Stimulated activated naive CD8-positive, alpha-beta T cell treated with anti-CD3 and anti-CD28 coated beads, Interleukin-15, Interleukin-2, amounts not matched to agents 100 U/mL and 50 U/mL, for 24 hours (primary cell): Measurements from ENCODE around the gene RGS11.

Source experiments
- ATAC-seq: fragments of 150-1000 bp; cut with Tn5 transposase; one replicate; pipeline ENCODE4 v1.10.0; 2021
- DNase-seq: peaks from one replicate; pipeline ENCODE4 v3.0.0; 2021

Gene RGS11

GRCh38 chr16:275786-276232 lies at the start of gene RGS11:
Gene RGS11 (minus strand): TSS chr16:275944. CDS start chr16:275911, 33 bp downstream.
- DNase-seq (no peak), ATAC-seq (no peak)

DNA sequence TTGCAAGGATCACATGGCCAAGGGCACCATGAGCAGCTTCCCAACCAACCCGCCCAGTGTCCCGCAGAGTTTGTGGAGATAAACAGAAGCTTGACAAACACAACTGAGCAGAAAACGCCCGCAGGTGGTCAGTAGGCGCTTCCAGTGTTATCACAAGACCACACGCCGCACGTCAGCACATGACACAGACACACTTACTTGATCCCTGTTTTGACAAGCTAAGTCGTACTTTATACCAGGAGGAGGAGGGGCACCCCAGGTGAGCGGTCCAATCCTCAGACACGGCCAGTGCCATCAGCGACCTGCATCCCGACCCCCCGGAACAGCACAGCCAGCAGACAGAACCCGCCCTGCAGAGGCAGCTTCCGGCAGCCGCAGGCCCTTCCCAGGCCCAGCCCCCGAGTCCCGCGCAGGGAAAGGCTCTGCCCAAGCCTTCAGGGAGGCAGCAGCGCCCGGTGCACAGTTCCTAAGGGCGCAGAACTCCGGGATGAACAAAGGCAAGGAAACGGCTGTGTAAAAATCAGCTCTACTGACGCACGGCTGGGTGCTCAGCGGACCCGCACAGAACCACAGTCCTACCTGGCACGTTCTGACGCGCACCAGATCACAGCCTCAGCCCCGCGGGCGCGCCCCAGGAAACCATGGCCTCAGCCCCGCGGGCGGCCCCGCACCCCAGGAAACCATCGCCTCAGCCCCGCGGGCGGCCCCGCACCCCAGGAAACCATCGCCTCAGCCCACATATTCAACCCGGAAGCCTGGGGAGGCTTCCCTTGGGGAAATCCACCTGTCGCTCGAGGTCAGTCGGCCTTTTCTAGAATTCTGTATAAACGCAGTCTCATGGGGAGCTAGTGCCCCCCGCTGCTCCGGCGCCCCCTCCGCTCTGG lies 48.9 kb upstream of the RGS11 start:
- DNase-seq, result peak; percentile 64
- ATAC-seq, result peak; percentile 30

DNA sequence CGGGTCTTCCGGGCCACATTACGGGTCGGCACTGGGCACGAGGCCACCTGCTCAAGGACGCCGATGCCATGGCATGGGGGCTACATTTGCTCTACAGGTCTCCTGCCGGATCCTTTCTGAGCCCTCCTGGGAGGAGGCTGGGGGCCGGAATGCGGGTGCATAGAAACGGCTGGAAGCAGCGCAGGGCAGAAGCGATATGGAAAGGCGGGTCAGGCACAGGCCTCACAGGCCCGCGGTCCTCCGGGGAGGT lies 48.4 kb upstream of the RGS11 start:
- DNase-seq (no peak), ATAC-seq (no peak)

DNA sequence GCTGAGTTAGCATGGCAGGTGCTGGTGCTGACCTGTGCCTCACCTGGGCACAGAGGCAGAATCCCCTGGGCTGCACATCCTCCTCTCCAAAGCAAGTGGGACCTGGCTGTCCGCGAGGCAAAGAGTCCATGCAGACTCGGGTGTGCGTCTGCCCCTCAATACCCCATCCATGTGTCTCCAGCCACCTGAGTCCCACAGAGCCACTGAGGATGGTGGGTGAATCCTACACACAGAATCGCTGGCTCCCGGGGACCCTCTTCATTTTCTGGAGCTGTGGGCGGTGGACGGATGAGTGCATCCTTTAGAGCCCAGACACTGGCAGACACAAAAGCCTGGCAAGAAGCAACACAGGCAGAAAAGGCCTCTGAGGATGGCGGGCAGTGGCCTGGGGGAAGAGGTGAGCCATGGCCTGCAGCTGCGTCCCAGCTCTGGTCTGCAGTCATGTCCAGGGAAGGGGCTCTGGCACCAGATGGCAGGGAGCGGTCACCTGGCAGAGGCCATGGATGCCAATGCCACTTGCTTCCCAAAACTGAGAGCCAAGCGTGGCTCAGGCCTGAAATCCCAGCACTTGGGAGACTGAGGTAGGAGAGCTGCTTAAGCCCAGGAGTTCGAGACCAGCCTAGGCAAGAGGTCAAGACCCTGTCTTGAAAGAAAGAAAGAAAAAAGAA lies 46.9 kb upstream of the RGS11 start:
- DNase-seq, result no peak
- ATAC-seq, result no peak

DNA sequence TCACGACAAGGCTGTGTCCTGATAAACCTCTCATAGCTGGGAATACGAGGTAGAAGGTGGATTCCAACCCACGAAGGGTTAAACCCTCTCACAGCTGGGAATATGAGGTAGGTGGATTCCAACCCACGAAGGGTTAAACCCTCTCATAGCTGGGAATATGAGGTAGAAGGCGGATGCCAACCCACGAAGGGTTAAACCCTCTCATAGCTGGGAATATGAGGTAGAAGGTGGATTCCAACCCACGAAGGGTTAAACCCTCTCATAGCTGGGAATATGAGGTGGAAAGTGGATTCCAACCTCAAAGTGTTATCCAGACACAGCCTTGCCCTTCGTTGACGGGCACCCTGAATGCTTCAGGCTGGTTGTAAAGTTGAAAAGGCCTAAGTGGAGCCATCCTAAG lies 45.8 kb upstream of the RGS11 start:
- ATAC-seq (no peak), DNase-seq (no peak)

DNA sequence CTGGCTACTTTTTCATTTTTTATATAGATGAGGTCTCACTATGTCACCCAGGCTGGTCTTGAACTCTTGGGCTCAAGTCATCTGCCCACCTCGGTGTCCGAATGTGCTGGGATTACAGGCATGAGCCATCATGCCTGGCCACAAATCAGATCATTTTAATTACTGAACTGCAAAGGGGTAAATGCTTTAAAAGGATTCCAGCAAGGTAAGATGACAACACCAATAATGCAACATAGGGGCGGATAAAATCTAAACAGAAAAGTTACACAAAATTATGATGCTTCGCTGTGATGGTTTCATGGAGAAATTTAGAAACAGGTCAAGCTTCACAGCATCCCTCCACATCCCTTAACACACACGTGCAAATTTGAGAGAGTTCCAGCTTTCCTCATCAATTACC lies 44.5 kb upstream of the RGS11 start:
- no peak for DNase-seq
- ATAC-seq, result no peak

DNA sequence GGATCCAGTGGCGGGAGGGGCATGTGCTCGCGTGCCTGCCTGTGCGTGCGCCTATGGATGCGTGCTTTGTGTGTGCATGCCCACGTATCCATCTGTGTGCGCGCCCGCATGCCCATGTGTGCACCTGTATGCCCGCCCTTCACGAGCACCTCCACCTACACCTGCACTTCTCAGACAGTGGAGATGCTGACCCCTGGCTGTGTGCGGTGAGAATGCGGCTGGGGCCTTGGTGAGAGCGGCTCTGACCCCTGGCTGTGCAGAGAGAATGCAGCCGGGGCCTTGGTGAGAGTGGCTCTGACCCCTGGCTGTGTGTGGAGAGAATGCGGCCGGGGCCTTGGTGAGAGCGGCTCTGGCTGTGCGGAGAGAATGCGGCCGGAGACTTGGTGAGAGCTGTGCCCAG lies 42.9 kb upstream of the RGS11 start:
- ATAC-seq, result no peak
- peak; percentile 16 for DNase-seq

- ATAC-seq (no peak), DNase-seq (no peak)
These were observed 41.8 kb upstream of the RGS11 start for GRCh38 chr16:317583-317982.

DNA sequence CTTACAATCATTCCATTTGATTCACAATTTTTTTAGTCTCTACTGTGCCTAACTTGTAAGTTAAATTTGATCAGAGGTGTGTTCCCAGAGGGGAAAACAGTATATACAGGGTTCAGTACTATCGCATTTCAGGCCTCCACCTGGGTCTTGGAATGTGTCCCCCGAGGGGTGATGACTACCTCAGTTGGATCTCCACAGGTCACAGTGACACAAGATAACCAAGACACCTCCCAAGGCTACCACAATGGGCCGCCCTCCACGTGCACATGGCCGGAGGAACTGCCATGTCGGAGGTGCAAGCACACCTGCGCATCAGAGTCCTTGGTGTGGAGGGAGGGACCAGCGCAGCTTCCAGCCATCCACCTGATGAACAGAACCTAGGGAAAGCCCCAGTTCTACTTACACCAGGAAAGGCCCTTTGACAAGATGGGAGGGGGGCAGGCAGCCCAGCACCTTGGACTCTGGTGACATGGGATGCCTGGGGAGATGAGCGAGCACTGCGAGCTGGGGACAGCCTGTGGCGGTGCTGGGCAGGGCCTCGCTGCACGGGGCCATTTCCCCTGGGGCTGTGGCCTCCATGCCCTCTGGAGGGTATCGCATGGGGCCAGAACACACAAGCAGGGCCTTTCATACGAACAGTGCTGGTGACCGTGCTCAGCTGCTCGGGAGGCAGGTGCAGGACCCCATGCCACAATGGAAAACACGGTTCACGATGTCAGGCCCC lies 41.2 kb upstream of the RGS11 start:
- ATAC-seq (no peak), DNase-seq (no peak)

DNA sequence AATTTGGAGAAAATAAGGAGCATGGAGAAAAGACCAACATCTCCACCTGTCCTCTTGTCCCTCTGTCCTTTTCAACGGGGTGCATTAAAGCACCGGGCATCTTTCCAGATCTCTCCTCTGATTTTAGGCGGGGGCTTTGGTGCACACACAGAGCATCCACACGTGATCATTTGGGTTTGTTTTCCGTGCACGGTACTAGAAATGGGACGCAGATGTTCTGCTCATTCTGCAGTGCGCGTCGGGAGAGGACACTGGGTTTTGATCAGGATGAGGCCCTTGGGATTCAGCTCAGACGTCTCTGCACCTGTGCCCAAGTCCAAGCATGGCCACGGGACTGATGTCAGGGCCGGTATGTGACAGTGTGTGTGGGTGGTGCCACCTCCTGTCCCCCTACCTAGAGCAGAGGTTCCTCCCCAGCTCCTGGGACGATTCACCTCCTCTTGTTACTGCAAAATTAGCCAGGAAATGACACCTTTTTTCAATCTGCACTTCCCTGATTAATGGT lies 39.1 kb upstream of the RGS11 start:
- ATAC-seq (no peak), DNase-seq (no peak)

DNA sequence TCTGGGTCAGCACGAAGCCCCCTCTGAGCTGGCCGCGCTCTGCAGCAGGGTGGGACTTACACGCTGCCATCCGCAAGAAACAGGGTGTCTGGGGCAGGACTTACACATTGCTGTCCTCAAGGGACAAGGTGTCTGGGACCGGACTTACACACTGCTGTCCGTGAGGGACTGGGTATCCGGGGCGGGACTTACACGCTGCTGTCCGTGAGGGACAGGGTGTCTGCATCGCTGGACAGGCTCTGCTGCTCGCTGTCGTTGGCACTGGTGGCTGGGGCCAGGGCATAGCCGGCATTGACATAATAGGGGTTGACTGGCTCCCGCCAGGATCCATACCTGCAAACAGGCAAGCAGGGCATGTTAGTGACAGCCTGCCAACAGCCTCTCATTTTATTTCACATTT lies 38.6 kb upstream of the RGS11 start:
- no peak for DNase-seq
- no peak for ATAC-seq

- DNase-seq (no peak), ATAC-seq (no peak)
These were observed 36.0 kb upstream of the RGS11 start for GRCh38 chr16:311725-312124.

DNA sequence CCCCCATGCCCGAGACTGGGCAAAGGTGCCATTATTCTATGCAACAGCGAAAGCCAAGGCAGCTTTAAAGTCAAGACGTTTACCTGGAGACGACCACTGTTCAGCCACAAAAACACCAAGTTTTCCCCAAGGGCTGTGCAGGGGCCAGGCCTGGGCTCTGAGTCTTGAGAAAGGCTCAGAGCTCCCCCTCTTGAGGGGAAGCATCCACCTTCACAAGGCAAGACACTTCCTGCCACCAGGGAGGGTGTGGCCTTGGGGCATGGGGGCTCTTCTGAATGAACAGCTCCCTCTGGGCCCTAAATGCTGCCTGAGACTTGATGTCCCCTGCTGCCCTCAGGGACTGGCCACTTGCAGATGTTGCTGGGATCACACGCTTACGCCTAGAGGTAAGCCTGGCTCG lies 33.7 kb upstream of the RGS11 start:
- no peak for DNase-seq
- ATAC-seq, result peak; percentile 32

DNA sequence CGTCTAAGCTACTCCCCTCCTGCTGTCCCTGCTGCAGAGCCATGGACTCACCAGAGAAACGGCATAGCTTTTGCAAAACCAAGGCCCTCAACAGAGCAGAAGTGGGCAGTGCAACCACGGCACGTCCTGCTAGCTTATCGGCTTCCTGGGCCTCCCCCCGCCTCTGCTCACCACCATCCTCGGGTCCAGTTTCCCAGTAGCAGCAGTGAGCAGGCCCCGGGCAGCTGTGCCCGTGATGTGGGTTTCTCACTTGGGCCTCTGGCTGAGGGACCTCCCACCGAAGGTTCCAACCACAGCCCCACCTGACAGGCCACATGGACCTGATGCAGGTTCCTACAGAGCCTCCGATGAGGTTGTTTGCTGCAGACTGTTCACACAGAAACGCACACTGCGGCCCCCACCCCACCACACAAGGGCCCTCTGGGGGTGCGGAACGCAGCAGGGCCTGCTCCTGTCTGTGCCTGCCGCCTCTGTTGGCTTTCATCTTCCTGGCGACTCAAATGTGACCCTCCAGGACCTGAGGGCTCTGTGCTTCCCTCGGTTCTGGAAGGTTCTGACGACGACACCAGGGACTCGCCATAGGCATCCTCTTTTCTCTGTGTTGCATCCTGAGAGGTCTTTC lies 32.1 kb upstream of the RGS11 start:
- no peak for DNase-seq
- ATAC-seq, result peak; percentile 30

GRCh38 chr16:306911-307370 lies 31.2 kb upstream of the RGS11 start:
- ATAC-seq, result no peak
- DNase-seq, result no peak

DNA sequence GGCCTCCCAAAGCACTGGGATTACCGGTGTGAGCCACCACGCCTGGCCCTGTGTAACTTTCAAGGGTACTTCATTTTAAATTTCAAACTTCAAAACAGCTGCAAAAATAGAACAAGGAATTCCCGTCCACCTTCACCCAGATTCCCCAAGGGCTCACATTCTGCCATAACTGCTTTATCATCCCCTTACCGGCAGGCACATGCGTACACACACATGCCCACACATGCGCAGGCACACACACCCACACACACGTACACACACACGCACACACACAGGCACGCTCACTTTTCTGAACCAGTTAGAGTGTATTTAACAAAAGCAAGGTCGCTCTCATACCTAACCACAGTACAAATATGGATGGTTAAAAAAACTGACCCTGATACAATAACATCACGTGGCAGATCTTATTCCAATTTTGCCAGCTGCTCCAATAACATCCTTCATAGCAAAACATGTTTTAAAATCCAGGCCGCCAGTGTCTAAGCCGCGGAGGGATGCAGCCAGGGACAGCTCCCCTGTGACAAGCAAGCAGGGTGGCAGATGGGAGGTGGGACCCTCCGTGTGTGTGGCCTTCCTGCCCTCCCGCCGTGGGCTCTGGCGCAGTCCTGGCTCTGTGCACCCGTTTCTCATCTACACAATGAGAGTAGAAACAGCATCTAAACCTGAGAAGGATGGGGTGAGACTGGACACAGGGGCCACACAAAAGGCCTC lies 30.3 kb upstream of the RGS11 start:
- DNase-seq, result no peak
- ATAC-seq, result no peak

DNA sequence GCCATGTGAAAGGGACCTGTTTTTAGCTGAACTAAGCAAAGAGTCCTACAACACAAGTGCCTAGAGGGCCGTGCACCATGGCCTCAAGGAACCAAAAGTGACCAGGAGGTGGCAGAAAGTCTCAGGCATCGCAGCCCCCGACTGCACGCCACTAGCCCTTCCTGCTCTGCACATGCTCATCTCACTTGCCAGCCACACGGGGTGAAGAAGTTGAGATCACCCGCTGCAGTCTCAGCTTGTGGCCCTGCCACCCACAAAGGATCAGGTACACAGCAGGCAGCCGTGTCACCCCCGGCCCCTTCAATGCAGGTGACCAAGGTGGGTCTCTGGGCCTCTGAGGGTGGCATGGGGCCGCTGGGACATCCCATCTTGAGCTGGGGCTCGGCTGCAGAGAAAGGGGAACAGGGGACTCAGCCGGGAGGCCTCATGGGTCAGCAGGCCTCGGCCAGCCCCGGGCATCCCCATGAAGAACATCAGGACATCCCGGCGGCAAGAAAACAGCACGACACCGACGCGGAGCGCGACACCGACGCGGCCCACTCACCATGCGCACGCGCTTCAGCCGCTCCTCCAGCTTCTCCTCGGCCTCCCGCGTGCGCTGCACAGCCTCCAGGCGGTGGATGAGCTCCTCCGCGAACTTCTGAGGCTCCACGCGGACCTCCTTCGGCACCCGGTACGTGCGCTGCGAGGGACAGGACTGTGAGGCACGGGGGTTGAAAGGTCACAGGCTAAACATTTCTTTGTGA lies 28.2 kb upstream of the RGS11 start:
- DNase-seq (no peak), ATAC-seq (no peak)

GRCh38 chr16:301950-302349 lies 26.2 kb upstream of the RGS11 start:
- no peak for DNase-seq
- ATAC-seq, result no peak

- no peak for ATAC-seq
- DNase-seq, result no peak
These were observed 25.5 kb upstream of the RGS11 start for GRCh38 chr16:301235-301634.

- no peak for ATAC-seq
These were observed 22.1 kb upstream of the RGS11 start for GRCh38 chr16:297832-298231.

More at GRCh38 chr16:297832-298231, 22.1 kb upstream of the RGS11 start:
- no peak for DNase-seq
